Activated gamma-delta T cell (primary cell): ENCODE data around the gene ATG16L1.
"Not testable (repeated sequence)": the region's sequence is repeated elsewhere in the genome, so short reads cannot be mapped to it uniquely, and the experiment has no call there.

Experiments used
- DNase-seq: peaks from one replicate; lab custom pipeline; 2025; lab: John Stamatoyannopoulos, UW

ATG16L1 gene

GRCh38 chr2:233331536-233331935 lies 80.1 kb downstream of the ATG16L1 start:
- no peak for DNase-seq

GRCh38 chr2:233332125-233332524 lies 80.7 kb downstream of the ATG16L1 start:
- no peak for DNase-seq

GRCh38 chr2:233334915-233335314 lies 83.4 kb downstream of the ATG16L1 start:
- DNase-seq = no peak

GRCh38 chr2:233336091-233336490 lies 84.6 kb downstream of the ATG16L1 start:
- DNase-seq = not testable (repeated sequence)

GRCh38 chr2:233336541-233336940 lies 85.1 kb downstream of the ATG16L1 start:
- no peak for DNase-seq

GRCh38 chr2:233338046-233338445 lies 86.6 kb downstream of the ATG16L1 start:
- no peak for DNase-seq

GRCh38 chr2:233338812-233339368 lies 87.4 kb downstream of the ATG16L1 start:
- no peak for DNase-seq

- DNase-seq = no peak
Measured at GRCh38 chr2:233339427-233339826, 88.0 kb downstream of the ATG16L1 start.

GRCh38 chr2:233341296-233341695 lies 89.8 kb downstream of the ATG16L1 start:
- DNase-seq = no peak

- DNase-seq = no peak
Measured at GRCh38 chr2:233342301-233342700, 90.8 kb downstream of the ATG16L1 start.

- DNase-seq = no peak
Measured at GRCh38 chr2:233343171-233343705, 91.8 kb downstream of the ATG16L1 start.
